ENCODE measurements around the gene ITGAV.
A peak's percentile ranks its signal among the peaks of the same experiment; 100 is the strongest.

ITGAV gene

DNA sequence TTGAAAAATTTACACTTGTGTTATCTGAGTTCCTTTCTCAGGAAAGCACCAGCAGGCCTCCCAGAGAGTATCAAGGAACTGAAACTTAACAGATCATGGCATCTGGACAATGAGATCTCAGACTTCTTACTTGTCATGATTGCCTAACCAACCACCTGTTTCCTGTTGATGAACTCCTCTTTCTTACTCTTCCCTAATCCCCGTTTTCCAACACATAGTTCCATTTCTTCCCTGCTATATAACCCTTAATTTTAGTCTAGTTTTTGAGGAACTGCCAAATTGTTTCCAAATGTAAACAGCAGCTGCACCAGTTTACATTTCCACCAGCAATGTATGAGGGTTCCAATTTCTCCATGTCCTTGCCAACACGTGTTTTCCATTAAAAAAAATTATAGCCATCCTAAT, 98.0 kb downstream of the ITGAV start:
- Histone ChIP-seq H3K27ac (ENCODE audit: low read depth, low read length) (no peak overlapping the region), H3K9ac (ENCODE audit: low read length) (no peak overlapping the region), H3K27me3 (ENCODE audit: control insufficient read depth in 1 of 2, insufficient read depth in 2 of 2, low read length in 2 of 2) (no peaks in the 10 kb centered on the region), H3K4me3 (ENCODE audit: low read depth in 1 of 2, low read length in 2 of 2) (no peak overlapping the region), H3K36me3 (ENCODE audit: insufficient read depth, low read length) (no peaks in the 10 kb centered on the region), H3K9me3 (ENCODE audit: low read length) (no peaks in the 10 kb centered on the region), H3K4me1 (ENCODE audit: insufficient read depth, low read length) (no peaks in the 10 kb centered on the region)

GRCh38 chr2:186688813-186689212, 99.0 kb downstream of the ITGAV start:
- no peak overlapping the region for H3K27ac ChIP-seq (ENCODE audit: low read depth, low read length)
- H3K27me3 ChIP-seq (ENCODE audit: control insufficient read depth in 1 of 2, insufficient read depth in 2 of 2, low read length in 2 of 2), result no peaks in the 10 kb centered on the region
- no peaks in the 10 kb centered on the region for H3K9me3 ChIP-seq (ENCODE audit: low read length)
- H3K9ac ChIP-seq (ENCODE audit: low read length), result no peak overlapping the region
- H3K36me3 ChIP-seq (ENCODE audit: insufficient read depth, low read length), result no peaks in the 10 kb centered on the region
- no peaks in the 10 kb centered on the region for H3K4me1 ChIP-seq (ENCODE audit: insufficient read depth, low read length)
- no peak overlapping the region for H3K4me3 ChIP-seq (ENCODE audit: low read depth in 1 of 2, low read length in 2 of 2)

GRCh38 chr2:186690786-186691185, 100.9 kb downstream of the ITGAV start:
- no peaks in the 10 kb centered on the region for H3K36me3 ChIP-seq (ENCODE audit: insufficient read depth, low read length)
- no peaks in the 10 kb centered on the region for H3K27me3 ChIP-seq (ENCODE audit: control insufficient read depth in 1 of 2, insufficient read depth in 2 of 2, low read length in 2 of 2)
- H3K4me3 ChIP-seq (ENCODE audit: low read depth in 1 of 2, low read length in 2 of 2), result no peak overlapping the region
- H3K4me1 ChIP-seq (ENCODE audit: insufficient read depth, low read length), result no peaks in the 10 kb centered on the region
- H3K27ac ChIP-seq (ENCODE audit: low read depth, low read length), result no peak overlapping the region
- no peaks in the 10 kb centered on the region for H3K9me3 ChIP-seq (ENCODE audit: low read length)
- H3K9ac ChIP-seq (ENCODE audit: low read length), result no peak overlapping the region

DNA sequence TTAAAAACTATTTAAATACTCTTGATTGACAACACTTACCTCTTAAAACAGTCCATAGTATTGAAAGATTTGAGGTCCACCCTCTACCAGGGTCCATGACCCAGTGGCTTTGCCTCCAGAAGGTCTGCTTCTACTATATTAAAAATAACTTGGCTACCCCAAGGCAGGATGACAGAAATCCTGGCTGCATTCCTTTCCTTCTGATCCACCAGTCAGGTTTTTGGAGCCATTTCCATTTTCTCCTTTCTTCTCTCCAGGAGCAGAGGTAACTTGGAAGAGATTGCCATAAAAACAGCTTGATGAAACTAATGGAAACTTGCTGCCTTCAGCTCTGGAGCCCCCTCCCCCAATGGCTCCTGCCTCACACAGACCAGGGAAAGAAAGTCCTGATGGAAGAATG, 101.4 kb downstream of the ITGAV start:
- Histone ChIP-seq H3K36me3 (ENCODE audit: insufficient read depth, low read length) (no peaks in the 10 kb centered on the region), H3K9me3 (ENCODE audit: low read length) (no peaks in the 10 kb centered on the region), H3K4me1 (ENCODE audit: insufficient read depth, low read length) (no peaks in the 10 kb centered on the region), H3K4me3 (ENCODE audit: low read depth in 1 of 2, low read length in 2 of 2) (no peak overlapping the region), H3K27me3 (ENCODE audit: control insufficient read depth in 1 of 2, insufficient read depth in 2 of 2, low read length in 2 of 2) (no peaks in the 10 kb centered on the region), H3K27ac (ENCODE audit: low read depth, low read length) (no peak overlapping the region), H3K9ac (ENCODE audit: low read length) (no peak overlapping the region)

DNA sequence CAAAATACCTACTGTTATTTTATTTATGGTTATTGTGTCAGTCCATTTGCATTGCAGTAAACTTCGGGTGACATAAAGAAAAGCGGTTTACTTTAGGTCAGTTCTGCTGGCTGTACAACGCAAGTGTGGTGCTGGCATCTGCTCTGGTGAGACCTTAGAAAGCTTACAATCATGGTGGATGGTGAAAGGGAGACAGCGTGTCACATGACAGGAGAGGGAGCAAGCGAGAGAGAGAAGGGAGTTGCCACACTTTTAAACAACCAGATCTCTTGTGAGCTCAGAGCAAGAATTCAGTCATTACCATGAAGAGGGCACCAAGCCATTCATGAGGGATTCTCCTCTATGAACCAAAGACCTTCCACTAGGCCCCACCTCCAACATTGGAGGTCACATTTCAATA, 102.0 kb downstream of the ITGAV start:
- Histone ChIP-seq H3K4me1 (ENCODE audit: insufficient read depth, low read length) (no peaks in the 10 kb centered on the region), H3K9ac (ENCODE audit: low read length) (no peak overlapping the region), H3K27ac (ENCODE audit: low read depth, low read length) (no peak overlapping the region), H3K4me3 (ENCODE audit: low read depth in 1 of 2, low read length in 2 of 2) (no peak overlapping the region), H3K27me3 (ENCODE audit: control insufficient read depth in 1 of 2, insufficient read depth in 2 of 2, low read length in 2 of 2) (no peaks in the 10 kb centered on the region), H3K36me3 (ENCODE audit: insufficient read depth, low read length) (no peaks in the 10 kb centered on the region), H3K9me3 (ENCODE audit: low read length) (no peaks in the 10 kb centered on the region)

- no peaks in the 10 kb centered on the region for H3K36me3 ChIP-seq (ENCODE audit: insufficient read depth, low read length)
- no peaks in the 10 kb centered on the region for H3K27me3 ChIP-seq (ENCODE audit: control insufficient read depth in 1 of 2, insufficient read depth in 2 of 2, low read length in 2 of 2)
- H3K4me1 ChIP-seq (ENCODE audit: insufficient read depth, low read length), result no peaks in the 10 kb centered on the region
- peak overlapping the region; percentile 67 to 84 for H3K4me3 ChIP-seq (ENCODE audit: low read depth in 1 of 2, low read length in 2 of 2)
- H3K9ac ChIP-seq (ENCODE audit: low read length), result peak overlapping the region; percentile 41
- no peaks in the 10 kb centered on the region for H3K9me3 ChIP-seq (ENCODE audit: low read length)
- H3K27ac ChIP-seq (ENCODE audit: low read depth, low read length), result peak overlapping the region; percentile 72
Measured at GRCh38 chr2:186693446-186693832, 103.6 kb downstream of the ITGAV start.

GRCh38 chr2:186695081-186695756, 105.4 kb downstream of the ITGAV start:
- Histone ChIP-seq H3K9ac (ENCODE audit: low read length) (no peak overlapping the region), H3K9me3 (ENCODE audit: low read length) (no peaks in the 10 kb centered on the region), H3K27me3 (ENCODE audit: control insufficient read depth in 1 of 2, insufficient read depth in 2 of 2, low read length in 2 of 2) (no peaks in the 10 kb centered on the region), H3K4me3 (ENCODE audit: low read depth in 1 of 2, low read length in 2 of 2) (peak overlapping the region in 1 of 2 donors; percentile 67), H3K36me3 (ENCODE audit: insufficient read depth, low read length) (no peaks in the 10 kb centered on the region), H3K4me1 (ENCODE audit: insufficient read depth, low read length) (no peaks in the 10 kb centered on the region), H3K27ac (ENCODE audit: low read depth, low read length) (peak overlapping the region; percentile 31)

DNA sequence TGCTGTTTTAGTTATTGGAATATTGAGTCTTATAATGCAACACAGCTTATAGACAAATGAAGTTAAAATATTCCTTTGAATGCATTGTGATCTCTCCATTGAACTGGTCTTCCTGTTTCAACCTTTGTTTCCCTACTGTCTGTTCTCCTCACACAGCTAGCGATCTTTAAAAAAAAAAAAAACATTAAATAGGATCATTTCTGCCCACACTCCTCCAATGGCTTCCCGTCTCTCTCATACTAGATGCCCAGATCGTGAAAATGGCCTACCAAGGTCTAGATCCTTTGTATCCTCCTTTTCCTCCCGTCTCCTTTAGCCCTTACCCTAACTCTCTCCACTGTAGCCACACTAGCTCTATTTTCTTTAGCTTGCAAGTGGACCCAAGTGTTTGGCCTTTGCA, 106.4 kb downstream of the ITGAV start:
- Histone ChIP-seq H3K9ac (ENCODE audit: low read length) (no peak overlapping the region), H3K27ac (ENCODE audit: low read depth, low read length) (no peak overlapping the region), H3K4me1 (ENCODE audit: insufficient read depth, low read length) (no peaks in the 10 kb centered on the region), H3K9me3 (ENCODE audit: low read length) (no peaks in the 10 kb centered on the region), H3K27me3 (ENCODE audit: control insufficient read depth in 1 of 2, insufficient read depth in 2 of 2, low read length in 2 of 2) (no peaks in the 10 kb centered on the region), H3K36me3 (ENCODE audit: insufficient read depth, low read length) (no peaks in the 10 kb centered on the region), H3K4me3 (ENCODE audit: low read depth in 1 of 2, low read length in 2 of 2) (no peak overlapping the region)

DNA sequence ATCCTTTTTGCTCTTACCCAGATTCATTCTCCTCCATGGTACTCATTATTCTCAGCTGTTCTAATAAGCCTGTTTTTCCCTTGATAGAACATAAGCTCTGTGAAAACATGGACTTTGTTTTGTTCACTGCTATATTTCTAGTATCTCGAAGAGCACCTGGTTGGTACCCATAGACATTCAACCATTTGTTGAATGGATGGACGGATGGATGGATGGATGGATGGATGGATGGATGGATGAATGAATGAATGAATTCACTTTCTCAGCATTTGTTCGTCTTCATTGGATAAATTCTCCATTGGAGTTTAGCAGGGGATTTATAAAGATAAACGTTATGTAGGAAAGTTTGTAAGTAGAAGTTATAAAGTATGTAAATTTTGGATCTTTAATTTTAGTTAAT, 106.9 kb downstream of the ITGAV start:
- no peaks in the 10 kb centered on the region for H3K27me3 ChIP-seq (ENCODE audit: control insufficient read depth in 1 of 2, insufficient read depth in 2 of 2, low read length in 2 of 2)
- H3K9ac ChIP-seq (ENCODE audit: low read length), result no peak overlapping the region
- H3K4me3 ChIP-seq (ENCODE audit: low read depth in 1 of 2, low read length in 2 of 2), result no peak overlapping the region
- no peaks in the 10 kb centered on the region for H3K4me1 ChIP-seq (ENCODE audit: insufficient read depth, low read length)
- no peaks in the 10 kb centered on the region for H3K9me3 ChIP-seq (ENCODE audit: low read length)
- no peak overlapping the region for H3K27ac ChIP-seq (ENCODE audit: low read depth, low read length)
- H3K36me3 ChIP-seq (ENCODE audit: insufficient read depth, low read length), result no peaks in the 10 kb centered on the region

- Histone ChIP-seq H3K9me3 (ENCODE audit: low read length) (no peaks in the 10 kb centered on the region), H3K4me1 (ENCODE audit: insufficient read depth, low read length) (no peaks in the 10 kb centered on the region), H3K4me3 (ENCODE audit: low read depth in 1 of 2, low read length in 2 of 2) (no peak overlapping the region), H3K9ac (ENCODE audit: low read length) (no peak overlapping the region), H3K36me3 (ENCODE audit: insufficient read depth, low read length) (no peaks in the 10 kb centered on the region), H3K27me3 (ENCODE audit: control insufficient read depth in 1 of 2, insufficient read depth in 2 of 2, low read length in 2 of 2) (no peaks in the 10 kb centered on the region), H3K27ac (ENCODE audit: low read depth, low read length) (no peak overlapping the region)
Measured at GRCh38 chr2:186697536-186697935, 107.7 kb downstream of the ITGAV start.

DNA sequence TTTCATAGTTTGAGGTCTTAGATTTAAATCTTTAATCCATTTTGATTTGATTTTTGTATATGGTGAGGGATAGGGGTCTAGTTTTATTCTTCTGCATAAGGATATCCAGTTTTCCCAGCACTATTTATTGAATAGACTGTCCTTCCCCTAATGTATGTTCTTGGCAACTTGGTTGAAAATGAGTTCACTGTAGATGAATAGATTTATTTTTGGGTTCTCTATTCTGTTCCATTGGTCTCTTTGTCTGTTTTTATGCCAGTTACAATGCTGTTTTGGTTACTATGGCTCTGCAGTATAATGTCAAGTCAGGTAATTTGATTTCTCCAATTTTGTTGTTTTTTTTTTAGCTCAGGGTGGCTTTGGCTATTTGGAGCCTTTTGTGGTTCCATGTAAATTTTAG, 109.9 kb downstream of the ITGAV start:
- Histone ChIP-seq H3K36me3 (ENCODE audit: insufficient read depth, low read length) (no peaks in the 10 kb centered on the region), H3K4me3 (ENCODE audit: low read depth in 1 of 2, low read length in 2 of 2) (no peak overlapping the region), H3K27me3 (ENCODE audit: control insufficient read depth in 1 of 2, insufficient read depth in 2 of 2, low read length in 2 of 2) (no peaks in the 10 kb centered on the region), H3K9me3 (ENCODE audit: low read length) (no peaks in the 10 kb centered on the region), H3K27ac (ENCODE audit: low read depth, low read length) (no peak overlapping the region), H3K4me1 (ENCODE audit: insufficient read depth, low read length) (no peaks in the 10 kb centered on the region), H3K9ac (ENCODE audit: low read length) (no peak overlapping the region)

DNA sequence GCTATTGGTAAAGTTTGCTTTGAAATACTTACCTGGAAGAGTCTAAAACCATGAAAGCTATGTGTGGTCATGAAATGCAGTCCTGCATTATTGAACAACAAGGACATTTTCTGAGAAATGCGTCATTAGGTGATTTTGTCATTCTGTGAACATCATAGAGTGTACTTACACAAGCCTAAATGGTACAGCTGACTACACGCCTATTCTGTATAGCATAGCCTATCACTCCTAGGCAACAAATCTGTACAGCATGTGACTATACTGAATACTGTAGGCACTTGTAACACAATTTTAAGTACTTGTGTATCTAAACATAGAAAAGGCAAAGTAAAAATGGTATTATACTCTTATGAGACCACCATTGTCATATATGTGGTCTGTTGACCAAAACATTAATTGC, 112.2 kb downstream of the ITGAV start:
- Histone ChIP-seq H3K27ac (ENCODE audit: low read depth, low read length) (no peak overlapping the region), H3K4me3 (ENCODE audit: low read depth in 1 of 2, low read length in 2 of 2) (no peak overlapping the region), H3K4me1 (ENCODE audit: insufficient read depth, low read length) (no peaks in the 10 kb centered on the region), H3K36me3 (ENCODE audit: insufficient read depth, low read length) (no peaks in the 10 kb centered on the region), H3K9me3 (ENCODE audit: low read length) (no peaks in the 10 kb centered on the region), H3K27me3 (ENCODE audit: control insufficient read depth in 1 of 2, insufficient read depth in 2 of 2, low read length in 2 of 2) (no peaks in the 10 kb centered on the region), H3K9ac (ENCODE audit: low read length) (no peak overlapping the region)
